NCI-H2227 (cell line): ENCODE data around the gene IL4R.

Experiments used
- DNase-seq: peaks from one replicate; lab custom pipeline; 2025; ENCODE audit not compliant: unreplicated experiment; lab: John Stamatoyannopoulos, UW

The IL4R gene

GRCh38 chr16:27314161-27314723 lies 468 bp downstream of the IL4R start:
- no peak for DNase-seq

- no peak for DNase-seq
Observed at GRCh38 chr16:27314986-27315332, 1.2 kb downstream of the IL4R start.

- DNase-seq = no peak
Observed at GRCh38 chr16:27315333-27316037, 1.7 kb downstream of the IL4R start.

- DNase-seq = no peak
Observed at GRCh38 chr16:27316038-27316680, 2.4 kb downstream of the IL4R start.

- DNase-seq = no peak
Observed at GRCh38 chr16:27317320-27317719, 3.5 kb downstream of the IL4R start.

- DNase-seq = no peak
Observed at GRCh38 chr16:27317738-27318391, 4.1 kb downstream of the IL4R start.

GRCh38 chr16:27318392-27319256 lies 4.8 kb downstream of the IL4R start:
- DNase-seq = no peak

GRCh38 chr16:27319257-27319965 lies 5.6 kb downstream of the IL4R start:
- no peak for DNase-seq

GRCh38 chr16:27320261-27321012 lies 6.7 kb downstream of the IL4R start:
- DNase-seq = no peak

GRCh38 chr16:27321013-27321915 lies 7.5 kb downstream of the IL4R start:
- no peak for DNase-seq

GRCh38 chr16:27322858-27323780 lies 9.3 kb downstream of the IL4R start:
- DNase-seq = no peak

- no peak for DNase-seq
Observed at GRCh38 chr16:27323781-27324561, 10.2 kb downstream of the IL4R start.

- no peak for DNase-seq
Observed at GRCh38 chr16:27324851-27325301, 11.1 kb downstream of the IL4R start.

- DNase-seq = no peak
Observed at GRCh38 chr16:27325736-27326135, 12.0 kb downstream of the IL4R start.

GRCh38 chr16:27326251-27326650 lies 12.5 kb downstream of the IL4R start:
- no peak for DNase-seq

- no peak for DNase-seq
Observed at GRCh38 chr16:27326738-27327585, 13.2 kb downstream of the IL4R start.
